PC-3 (cell line): ENCODE measurements around the gene ARL13B. TPM values are rescaled to one million over a fixed set of nuclear protein-coding genes. Genes with fewer than 3 reads are reported as not detected.
A peak's percentile ranks its signal among the peaks of the same experiment; 100 is the strongest.

Source experiments
- ATAC-seq: fragments of 200-7000 bp; cut with Tn5 transposase; 2 replicates; pipeline ENCODE4 v1.9.1; 2020; ENCODE audit warnings: mild to moderate bottlenecking, moderate library complexity
- BruUV-seq: library from RNA; stranded (reverse); fragments of 400-500 nt; replicated peaks from 2 replicates; lab custom pipeline; 2021; lab: Mats Ljungman, UMichigan
- CTCF ChIA-PET: fragments of 300-600 bp; sonication (Branson Sonifier 250); formaldehyde crosslinking; loops from one replicate; lab custom pipeline; 2022; ENCODE audit warnings: antibody characterized with exemption; lab: Charles Lee
- POLR2A ChIA-PET: fragments of 300-600 bp; sonication (Branson Sonifier 250); formaldehyde crosslinking; loops from one replicate; lab custom pipeline; 2022; ENCODE audit warnings: antibody characterized with exemption; ENCODE audit not compliant: unreplicated experiment; lab: Charles Lee
- DNase-seq: peaks from one replicate; pipeline ENCODE4 v3.0.0-alpha.2; 2015
- H2AFZ ChIP-seq: fragments of 300-600 bp; sonication (generic); 2 replicates; pipeline ENCODE4 v1.6.0; 2016; ENCODE audit warnings: antibody characterized with exemption, low read length
- H3F3A ChIP-seq: fragments of 300-600 bp; sonication (generic); one replicate; pipeline ENCODE4 v1.6.0; 2017; ENCODE audit warnings: antibody characterized with exemption, low read length, control low read depth, mild to moderate bottlenecking; ENCODE audit not compliant: unreplicated experiment
- H3K27ac ChIP-seq: fragments of 300-600 bp; sonication (generic); 2 replicates; pipeline ENCODE4 v1.5.1; 2016; ENCODE audit warnings: mild to moderate bottlenecking, low read length
- H3K27me3 ChIP-seq: fragments of 300-600 bp; sonication (generic); 2 replicates; pipeline ENCODE4 v1.6.1; 2016; ENCODE audit warnings: low read length, mixed read lengths
- H3K36me3 ChIP-seq: fragments of 300-600 bp; sonication (generic); 2 replicates; pipeline ENCODE4 v1.6.1; 2016; ENCODE audit warnings: low read depth, mixed run types, low read length, mixed read lengths
- H3K4me1 ChIP-seq: fragments of 300-600 bp; sonication (generic); 2 replicates; pipeline ENCODE4 v1.5.1; 2016; ENCODE audit warnings: low read length; ENCODE audit not compliant: insufficient read depth
- H3K4me2 ChIP-seq: fragments of 300-600 bp; sonication (generic); 2 replicates; pipeline ENCODE4 v1.6.0; 2016; ENCODE audit warnings: low read length
- H3K4me3 ChIP-seq: fragments of 300-600 bp; sonication (generic); 2 replicates; pipeline ENCODE4 v1.5.1; 2016; ENCODE audit warnings: mild to moderate bottlenecking, low read length, mixed read lengths
- H3K79me2 ChIP-seq: fragments of 300-600 bp; sonication (generic); 2 replicates; pipeline ENCODE4 v1.6.1; 2017; ENCODE audit warnings: low read length, mixed read lengths
- H3K9ac ChIP-seq: fragments of 300-600 bp; sonication (generic); 2 replicates; pipeline ENCODE4 v1.6.0; 2016; ENCODE audit warnings: mild to moderate bottlenecking, low read length
- H3K9me2 ChIP-seq: fragments of 300-600 bp; sonication (generic); replicated peaks from 2 replicates; pipeline ENCODE4 v1.6.1; 2016; ENCODE audit warnings: mixed run types, low read length, mixed read lengths
- H3K9me3 ChIP-seq: fragments of 300-600 bp; sonication (generic); 2 replicates; pipeline ENCODE4 v1.6.1; 2016; ENCODE audit warnings: low read length, mixed read lengths
- H4K20me1 ChIP-seq: fragments of 300-600 bp; sonication (generic); 2 replicates; pipeline ENCODE4 v1.6.1; 2016; ENCODE audit warnings: low read length, mixed read lengths
- CTCF ChIP-seq: fragments of 300-600 bp; sonication (generic); conservative IDR thresholded peaks from 2 replicates; pipeline ENCODE4 v1.5.1; 2017; ENCODE audit warnings: antibody characterized with exemption, low read depth, mild to moderate bottlenecking, low read length
- EZH2 ChIP-seq: fragments of 300-600 bp; sonication (generic); IDR thresholded peaks from one replicate; pipeline ENCODE4 v1.6.1; 2017; ENCODE audit warnings: antibody characterized with exemption, mild to moderate bottlenecking, low read length; ENCODE audit not compliant: unreplicated experiment
- EZH2phosphoT487 ChIP-seq: fragments of 300-600 bp; sonication (generic); IDR thresholded peaks from 2 replicates; pipeline ENCODE4 v1.6.1; 2018; ENCODE audit warnings: mild to moderate bottlenecking, antibody characterized with exemption, low read length, borderline replicate concordance
- intact Hi-C: fragments of 100-400 bp; cut with micrococcal nuclease; formaldehyde crosslinking; loops from 2 replicates; pipeline ENCODE4 v1.9.0; 2023
- total RNA-seq: library from RNA; depleted of rRNA; stranded (reverse); fragments of >200 nt; gene quantifications from 2 replicates; pipeline ENCODE4 v1.2.3, GENCODE V29; 2014

ARL13B gene
- total RNA-seq, 1 experiment from 2014 or later: 10.7 TPM

GRCh38 chr3:94063496-94064119 lies 83.7 kb downstream of the ARL13B start:
- Histone ChIP-seq H3K9me3 (no peaks in the 10 kb centered on the region), H3K36me3 (0 out of 2 replicates have a peak, but pooled peaks cover 7% of the 10 kb centered on the region), H3K4me1 (peaks cover 18% of the 10 kb centered on the region), H3K4me3 (peak overlapping the region; percentile 91), H4K20me1 (no peaks in the 10 kb centered on the region), H3K4me2 (peak overlapping the region; percentile 91), H3K9me2 (no peaks in the 10 kb centered on the region), H3K27ac (peak overlapping the region; percentile 91), H3K27me3 (no peaks in the 10 kb centered on the region), H3F3A (no peaks in the 10 kb centered on the region), H3K9ac (peak overlapping the region; percentile 96), H3K79me2 (peaks cover 23% of the 10 kb centered on the region), H2AFZ (peak overlapping the region; percentile 86)
- no peak for TF ChIP-seq EZH2phosphoT487
- no peak for TF ChIP-seq EZH2
- no peak for TF ChIP-seq CTCF
- DNase-seq (no peak), ATAC-seq (no peak; the same call in 1 of the 2 replicates)
- CTCF ChIA-PET: no interaction called here
- intact Hi-C loops: loop anchor here (1.0 kb wide), 2 partner anchors 59 to 83 kb away; partner anchors contain the start of gene ARL13B
- POLR2A ChIA-PET: interaction anchor here (0.5 to 1.1 kb wide), 2 partner anchors 83 to 220 kb away, joined by 3 to 5 read pairs; no protein-coding TSS in a partner anchor
- BruUV-seq: no TSS peak

- intact Hi-C loops: no loop called here
- BruUV-seq: no TSS peak
- H3K4me2 ChIP-seq: peak overlapping the region; percentile 91
These were observed 84.4 kb downstream of the ARL13B start for GRCh38 chr3:94064243-94064860.

More at GRCh38 chr3:94064243-94064860, 84.4 kb downstream of the ARL13B start:
- Histone ChIP-seq H3K4me1 (peaks cover 18% of the 10 kb centered on the region), H3K79me2 (peaks cover 23% of the 10 kb centered on the region), H2AFZ (peak overlapping the region; percentile 86; the same call in 1 of the 2 replicates), H3K27me3 (no peaks in the 10 kb centered on the region), H3F3A (no peaks in the 10 kb centered on the region), H3K27ac (no peak overlapping the region), H3K9me2 (no peaks in the 10 kb centered on the region), H3K9ac (peak overlapping the region; percentile 96), H3K9me3 (no peaks in the 10 kb centered on the region), H4K20me1 (no peaks in the 10 kb centered on the region), H3K36me3 (0 out of 2 replicates have a peak, but pooled peaks cover 7% of the 10 kb centered on the region), H3K4me3 (peak overlapping the region; percentile 91)
- no peak for ATAC-seq
- ChIA-PET CTCF (no interaction called here), POLR2A (interaction anchor here (0.5 kb wide), 1 partner anchor 40 kb away, joined by 4 read pairs; no protein-coding TSS in a partner anchor)
- no peak for DNase-seq
- no peak for TF ChIP-seq EZH2phosphoT487
- no peak for TF ChIP-seq CTCF
- TF ChIP-seq EZH2: no peak
